Activated T-helper 1 cell treated with Interleukin-2 at 50 U/mL for 16 hours (primary cell): Measurements from ENCODE around the gene TLX3.
"Not testable (repeated sequence)": the region's sequence is repeated elsewhere in the genome, so short reads cannot be mapped to it uniquely, and the experiment has no call there.

Experiments used
- DNase-seq: peaks from one replicate; pipeline ENCODE4 v3.0.0-alpha.2; 2020; ENCODE audit warnings: low read depth

TLX3 gene

GRCh38 chr5:171308453-171309275 lies at the start of gene TLX3:
Gene TLX3, plus strand, starts transcription at chr5:171309248. Its CDS starts 118 bp downstream, at chr5:171309366.
- DNase-seq = no peak

GRCh38 chr5:171261361-171261760 lies 47.7 kb upstream of the TLX3 start:
- no peak for DNase-seq

- no peak for DNase-seq
Observed at GRCh38 chr5:171261904-171262303, 47.1 kb upstream of the TLX3 start.

GRCh38 chr5:171263181-171263580 lies 45.9 kb upstream of the TLX3 start:
- no peak for DNase-seq

GRCh38 chr5:171264843-171265242 lies 44.2 kb upstream of the TLX3 start:
- no peak for DNase-seq

GRCh38 chr5:171268700-171269620 lies 40.1 kb upstream of the TLX3 start:
- DNase-seq = no peak

GRCh38 chr5:171269717-171270116 lies 39.3 kb upstream of the TLX3 start:
- no peak for DNase-seq

- DNase-seq = no peak
Observed at GRCh38 chr5:171270136-171270535, 38.9 kb upstream of the TLX3 start.

- DNase-seq = no peak
Observed at GRCh38 chr5:171271798-171272197, 37.2 kb upstream of the TLX3 start.

- no peak for DNase-seq
Observed at GRCh38 chr5:171272996-171273970, 35.8 kb upstream of the TLX3 start.

- no peak for DNase-seq
Observed at GRCh38 chr5:171275841-171276544, 33.1 kb upstream of the TLX3 start.

GRCh38 chr5:171283753-171284152 lies 25.3 kb upstream of the TLX3 start:
- DNase-seq = no peak

GRCh38 chr5:171285465-171285864 lies 23.6 kb upstream of the TLX3 start:
- no peak for DNase-seq

- DNase-seq = no peak
Observed at GRCh38 chr5:171288066-171288465, 21.0 kb upstream of the TLX3 start.

- no peak for DNase-seq
Observed at GRCh38 chr5:171291371-171291770, 17.7 kb upstream of the TLX3 start.

GRCh38 chr5:171295299-171295698 lies 13.7 kb upstream of the TLX3 start:
- DNase-seq = no peak

GRCh38 chr5:171295801-171296200 lies 13.2 kb upstream of the TLX3 start:
- DNase-seq = no peak

GRCh38 chr5:171297941-171298340 lies 11.1 kb upstream of the TLX3 start:
- DNase-seq = not testable (repeated sequence)

- DNase-seq = no peak
Observed at GRCh38 chr5:171299228-171299627, 9.8 kb upstream of the TLX3 start.

GRCh38 chr5:171299851-171300250 lies 9.2 kb upstream of the TLX3 start:
- DNase-seq = no peak

GRCh38 chr5:171300358-171300757 lies 8.7 kb upstream of the TLX3 start:
- DNase-seq = no peak
